Natural killer cell (primary cell): Measurements from ENCODE around the gene FTO. TPM values are rescaled to one million over a fixed set of nuclear protein-coding genes. Genes with fewer than 3 reads are reported as not detected.
"Not testable (repeated sequence)": the region's sequence is repeated elsewhere in the genome, so short reads cannot be mapped to it uniquely, and the experiment has no call there.

ENCODE experiments used
- ATAC-seq, 3 donors: fragments of 150-1000 bp in 2 of 3; fragments of 200-7000 bp in 1 of 3; cut with Tn5 transposase; 1 replicate in 1 of 3; 2 replicates in 2 of 3; pipeline ENCODE4 v1.10.0; 2021; ENCODE audit warnings: mild to moderate bottlenecking in 2 of 3, moderate library complexity in 2 of 3
- DNase-seq, 2 donors: peaks; one replicate each; pipeline versions ENCODE4 v3.0.0 to v3.0.0-alpha.2; 2013 to 2021; ENCODE audit warnings: mixed read lengths in 1 of 2
- H3K27ac ChIP-seq: one replicate; pipeline ENCODE4 v1.5.1; 2013; ENCODE audit warnings: mild to moderate bottlenecking, low read length
- H3K27me3 ChIP-seq: one replicate; pipeline ENCODE4 v1.6.1; 2013; ENCODE audit warnings: low read length; ENCODE audit not compliant: control insufficient read depth, insufficient read depth
- H3K36me3 ChIP-seq: one replicate; pipeline ENCODE4 v1.6.1; 2013; ENCODE audit warnings: low read length; ENCODE audit not compliant: control insufficient read depth, insufficient read depth
- H3K4me1 ChIP-seq: one replicate; pipeline ENCODE4 v1.6.1; 2013; ENCODE audit warnings: low read length; ENCODE audit not compliant: control insufficient read depth, insufficient read depth
- H3K4me3 ChIP-seq: one replicate; pipeline ENCODE4 v1.5.1; 2013; ENCODE audit warnings: low read length
- H3K9me3 ChIP-seq: one replicate; pipeline ENCODE4 v1.6.1; 2013; ENCODE audit warnings: low read length; ENCODE audit not compliant: control insufficient read depth, insufficient read depth
- H3K27ac Mint-ChIP-seq, 2 donors: one replicate each; pipeline ENCODE4 v1.8.0; 2022; ENCODE audit warnings: mild to moderate bottlenecking in 2 of 2, mixed read lengths in 2 of 2, moderate library complexity in 1 of 2
- H3K27me3 Mint-ChIP-seq, 2 donors: one replicate each; pipeline ENCODE4 v1.8.0; 2022; ENCODE audit warnings: low read depth in 2 of 2, mixed read lengths in 2 of 2
- H3K36me3 Mint-ChIP-seq: one replicate; pipeline ENCODE4 v1.8.0; 2022; ENCODE audit warnings: mixed read lengths
- H3K4me1 Mint-ChIP-seq, 2 donors: one replicate each; pipeline ENCODE4 v1.8.0; 2022; ENCODE audit warnings: mixed read lengths in 2 of 2
- H3K4me3 Mint-ChIP-seq: one replicate; pipeline ENCODE4 v1.8.0; 2022; ENCODE audit warnings: mild to moderate bottlenecking, moderate library complexity, mixed read lengths
- H3K9me3 Mint-ChIP-seq, 2 donors: one replicate each; pipeline ENCODE4 v1.8.0; 2022; ENCODE audit warnings: mixed read lengths in 2 of 2
- CTCF ChIP-seq: fragments of 200-600 bp; IDR thresholded peaks from one replicate; pipeline ENCODE4 v1.8.0; 2022; ENCODE audit warnings: antibody characterized with exemption
- WGBS: methylation state at CpG from one replicate; pipeline ENCODE4 v1.1.7; 2013; ENCODE audit warnings: missing lambda C conversion rate; ENCODE audit not compliant: insufficient coverage; 5-methylcytosine and 5-hydroxymethylcytosine counted together
- intact Hi-C: fragments of 100-400 bp; cut with micrococcal nuclease; formaldehyde crosslinking; loops from one replicate; pipeline ENCODE4 v1.14.2; 2022
- total RNA-seq, 4 donors: library from RNA; stranded (reverse); fragments of 120-200 nt in 1 of 4; gene quantifications; one replicate each; pipeline versions ENCODE4 v1.2.3 to v1.2.4, GENCODE V29; 2013 to 2022

FTO gene
- total RNA-seq, 3 donors from 2014 or later (not counting 1 experiment from before 2014, with no cell fraction given): 55.4 to 70.5 (median 55.4) TPM

DNA sequence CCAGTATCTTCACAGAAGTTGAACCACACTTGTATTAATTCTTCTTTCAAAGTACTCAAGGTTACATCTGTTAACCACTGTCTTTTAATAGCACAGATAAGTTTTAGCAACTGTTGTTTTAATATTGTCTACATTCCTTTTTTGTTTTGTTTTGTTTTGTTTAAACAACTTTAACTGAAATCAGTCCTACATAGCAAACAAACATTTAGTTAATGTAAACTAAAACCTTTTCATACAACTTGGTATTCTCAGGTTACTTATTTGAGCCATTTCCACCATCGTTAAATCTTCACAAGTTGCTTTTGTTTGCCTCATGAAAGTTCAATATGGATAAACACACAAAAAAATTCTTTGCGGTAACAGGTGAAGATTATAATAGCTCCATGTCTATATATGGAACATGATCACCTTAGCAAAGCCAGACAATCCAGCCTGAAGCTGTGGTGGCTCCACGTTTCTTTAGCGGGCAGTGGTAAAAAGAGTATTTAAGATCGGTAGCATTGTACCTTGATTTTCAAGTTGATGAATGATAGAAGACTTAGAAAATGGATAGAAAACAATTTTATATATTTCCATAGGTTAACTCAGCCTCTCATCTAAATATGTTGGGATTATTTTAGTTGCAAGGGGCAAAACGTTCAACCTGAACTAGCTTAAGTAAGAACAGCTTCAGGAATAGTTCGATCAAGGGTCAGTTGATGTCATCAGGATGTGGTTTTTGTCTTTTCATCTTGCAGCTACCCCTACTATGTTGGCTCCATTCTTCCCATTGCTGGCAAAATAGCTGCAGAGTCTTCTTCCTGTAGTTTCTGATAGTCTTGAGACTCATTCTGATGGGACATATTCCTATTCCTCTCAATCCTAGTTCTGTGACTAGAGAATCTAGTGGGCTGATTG lies 182.8 kb downstream of the FTO start:
- Mint-ChIP-seq H3K4me3 (no peak overlapping the region), H3K9me3 (no peaks in the 10 kb centered on the region), H3K36me3 (peaks cover 10% of the 10 kb centered on the region), H3K4me1 (peaks cover 0 to 5% of the 10 kb centered on the region in 2 donors), H3K27ac (no peak overlapping the region), H3K27me3 (no peaks in the 10 kb centered on the region)
- intact Hi-C loops: no loop called here
- H3K36me3 ChIP-seq: peaks cover 7% of the 10 kb centered on the region
- no peaks in the 10 kb centered on the region for H3K9me3 ChIP-seq
- no peak overlapping the region for H3K27ac ChIP-seq
- H3K4me1 ChIP-seq: no peaks in the 10 kb centered on the region
- TF ChIP-seq CTCF: no peak
- no peak overlapping the region for H3K4me3 ChIP-seq
- no peaks in the 10 kb centered on the region for H3K27me3 ChIP-seq
- no peak for ATAC-seq
- DNase-seq: no peak
- 98% methylated on average over 5 of the region's 7 CpGs for WGBS

- Histone ChIP-seq H3K27ac (no peak overlapping the region), H3K4me3 (no peak overlapping the region), H3K27me3 (no peaks in the 10 kb centered on the region), H3K9me3 (no peaks in the 10 kb centered on the region), H3K36me3 (peaks cover 7% of the 10 kb centered on the region), H3K4me1 (no peaks in the 10 kb centered on the region)
- WGBS: 94% methylated on average over 2 of the region's 3 CpGs
- DNase-seq (no peak), ATAC-seq (no peak)
- Mint-ChIP-seq H3K9me3 (no peaks in the 10 kb centered on the region), H3K36me3 (peaks cover 10% of the 10 kb centered on the region), H3K4me1 (no peaks in the 10 kb centered on the region), H3K27ac (no peak overlapping the region), H3K27me3 (no peaks in the 10 kb centered on the region), H3K4me3 (no peak overlapping the region)
- TF ChIP-seq CTCF: no peak
- intact Hi-C loops: no loop called here
These were observed 184.3 kb downstream of the FTO start for GRCh38 chr16:53888222-53888621.

DNA sequence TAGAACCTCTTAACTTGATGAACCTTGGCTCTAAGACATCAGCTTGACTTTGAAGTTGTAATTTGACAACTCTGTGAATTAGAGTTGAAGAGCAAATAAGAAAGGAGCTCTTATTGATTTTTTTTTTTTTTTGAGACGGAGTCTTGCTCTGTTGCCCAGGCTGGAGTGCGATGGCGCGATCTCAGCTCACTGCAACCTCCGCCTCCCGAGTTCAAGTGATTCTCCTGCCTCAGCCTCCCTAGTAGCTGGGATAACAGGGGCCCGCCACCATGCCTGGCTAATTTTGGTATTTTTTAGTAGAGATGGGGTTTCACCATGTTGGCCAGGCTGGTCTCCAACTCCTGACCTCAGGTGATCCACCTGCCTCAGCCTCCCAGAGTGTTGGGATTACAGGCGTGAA lies 186.9 kb downstream of the FTO start:
- H3K4me3 ChIP-seq, intact Hi-C loops, H3K36me3 ChIP-seq, DNase-seq, H3K9me3 Mint-ChIP-seq, H3K4me1 Mint-ChIP-seq, H3K4me3 Mint-ChIP-seq, H3K27me3 Mint-ChIP-seq, H3K27ac ChIP-seq, H3K27me3 ChIP-seq, H3K27ac Mint-ChIP-seq, H3K9me3 ChIP-seq, ATAC-seq, H3K4me1 ChIP-seq: not testable (repeated sequence)
- peaks cover 10% of the 10 kb centered on the region for H3K36me3 Mint-ChIP-seq
- 100% methylated on average over 8 of the region's 8 CpGs for WGBS

DNA sequence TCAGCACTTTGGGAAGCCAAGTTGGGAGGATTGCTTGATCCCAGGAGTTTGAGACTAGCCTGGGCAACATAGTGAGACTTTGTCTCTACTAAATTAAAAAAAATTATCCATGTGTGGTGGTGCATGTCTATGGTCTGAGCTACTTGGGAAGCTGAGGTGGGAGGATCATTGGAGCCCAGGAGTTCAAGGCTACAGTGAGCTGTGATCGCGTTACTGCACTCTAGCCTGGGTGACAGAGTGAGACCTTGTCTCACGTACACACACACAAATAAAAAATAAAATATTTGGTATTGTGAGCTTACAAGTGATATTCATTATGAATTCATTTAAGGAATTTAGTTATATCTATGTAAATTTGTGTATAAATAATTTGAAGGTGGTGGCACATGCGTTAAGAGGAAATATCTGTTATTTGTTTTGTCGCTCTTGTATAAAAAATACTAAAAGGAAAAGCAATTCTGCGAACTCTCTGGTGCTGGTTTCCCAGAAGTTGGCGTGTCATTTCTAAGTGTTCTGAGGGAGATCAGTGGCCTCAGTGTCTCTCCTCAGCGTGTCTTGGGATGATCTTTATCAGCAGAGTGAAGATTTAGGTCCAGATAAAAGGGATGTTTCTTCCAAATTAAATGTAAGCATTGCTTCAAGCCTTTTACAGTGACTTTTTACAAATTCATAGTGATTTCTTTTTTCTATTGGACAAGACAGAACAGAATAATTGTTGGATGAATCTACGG lies 187.6 kb downstream of the FTO start:
- WGBS: 78% methylated on average over 6 of the region's 9 CpGs
- H3K36me3 Mint-ChIP-seq: peaks cover 4% of the 10 kb centered on the region
- no peak for ATAC-seq
- Histone ChIP-seq H3K9me3 (no peaks in the 10 kb centered on the region), H3K27ac (no peak overlapping the region), H3K36me3 (peaks cover 7% of the 10 kb centered on the region), H3K4me1 (no peaks in the 10 kb centered on the region), H3K4me3 (no peak overlapping the region), H3K27me3 (no peaks in the 10 kb centered on the region)
- no peak for DNase-seq
- H3K4me1 Mint-ChIP-seq: no peaks in the 10 kb centered on the region
- intact Hi-C loops: no loop called here
- H3K9me3 Mint-ChIP-seq: no peaks in the 10 kb centered on the region
- H3K27me3 Mint-ChIP-seq: no peaks in the 10 kb centered on the region
- H3K27ac Mint-ChIP-seq: no peak overlapping the region
- no peak overlapping the region for H3K4me3 Mint-ChIP-seq
- no peak for TF ChIP-seq CTCF
